ENCODE results near the gene ANTXR1.

The ANTXR1 gene

GRCh38 chr2:69275490-69275889 lies 262.5 kb downstream of the ANTXR1 start:
- no peak for DNase-seq (ENCODE audit: low read depth, low spot score)

- DNase-seq (ENCODE audit: low read depth, low spot score), result no peak
Measured at GRCh38 chr2:69278366-69278765, 265.4 kb downstream of the ANTXR1 start.

- no peak for DNase-seq (ENCODE audit: low read depth, low spot score)
Measured at GRCh38 chr2:69279211-69279610, 266.2 kb downstream of the ANTXR1 start.

GRCh38 chr2:69279931-69280681 lies 267.1 kb downstream of the ANTXR1 start:
- no peak for DNase-seq (ENCODE audit: low read depth, low spot score)

- no peak for DNase-seq (ENCODE audit: low read depth, low spot score)
Measured at GRCh38 chr2:69280796-69281412, 267.9 kb downstream of the ANTXR1 start.

GRCh38 chr2:69285379-69285894 lies 272.5 kb downstream of the ANTXR1 start:
- DNase-seq (ENCODE audit: low read depth, low spot score), result no peak

GRCh38 chr2:69287544-69287943 lies 274.6 kb downstream of the ANTXR1 start:
- no peak for DNase-seq (ENCODE audit: low read depth, low spot score)

GRCh38 chr2:69288429-69288828 lies 275.4 kb downstream of the ANTXR1 start:
- DNase-seq (ENCODE audit: low read depth, low spot score), result no peak

- no peak for DNase-seq (ENCODE audit: low read depth, low spot score)
Measured at GRCh38 chr2:69291004-69291650, 278.1 kb downstream of the ANTXR1 start.

- DNase-seq (ENCODE audit: low read depth, low spot score), result no peak
Measured at GRCh38 chr2:69291721-69292120, 278.7 kb downstream of the ANTXR1 start.

GRCh38 chr2:69292256-69292655 lies 279.3 kb downstream of the ANTXR1 start:
- no peak for DNase-seq (ENCODE audit: low read depth, low spot score)

GRCh38 chr2:69296421-69296820 lies 283.4 kb downstream of the ANTXR1 start:
- no peak for DNase-seq (ENCODE audit: low read depth, low spot score)

GRCh38 chr2:69297216-69297615 lies 284.2 kb downstream of the ANTXR1 start:
- no peak for DNase-seq (ENCODE audit: low read depth, low spot score)

- DNase-seq (ENCODE audit: low read depth, low spot score), result peak; percentile 77
Measured at GRCh38 chr2:69298261-69298660, 285.3 kb downstream of the ANTXR1 start.

GRCh38 chr2:69298862-69299261 lies 285.9 kb downstream of the ANTXR1 start:
- peak; percentile 43 for DNase-seq (ENCODE audit: low read depth, low spot score)

Data from smooth muscle cell of the brain vasculature (primary cell).